NCI-H1436 treated with DMSO at 0.1 percent for 48 hours (cell line): ENCODE data around the gene TYSND1.
"Not testable (repeated sequence)": the region's sequence is repeated elsewhere in the genome, so short reads cannot be mapped to it uniquely, and the experiment has no call there.

Experiments used
- DNase-seq: peaks from one replicate; lab custom pipeline; 2025; lab: John Stamatoyannopoulos, UW

The TYSND1 gene

DNA sequence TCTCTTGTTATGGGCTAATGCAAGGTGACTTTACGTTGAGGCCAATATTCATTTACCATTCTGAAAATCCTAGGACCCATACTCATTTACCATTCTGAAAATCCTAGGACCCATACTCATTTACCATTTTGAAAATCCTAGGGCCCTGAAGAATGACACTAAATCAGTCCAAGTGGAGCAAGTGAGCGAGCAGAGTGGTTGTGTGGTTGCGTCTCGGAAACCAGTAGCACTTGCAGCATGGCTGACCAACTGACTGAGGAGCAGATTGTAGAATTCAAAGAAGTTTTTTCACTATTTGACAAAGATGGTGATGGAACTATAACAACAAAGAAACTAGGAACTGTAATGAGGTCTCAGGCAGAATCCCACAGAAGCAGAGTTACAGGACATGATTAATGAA, 16.9 kb upstream of the TYSND1 start:
- no peak for DNase-seq

DNA sequence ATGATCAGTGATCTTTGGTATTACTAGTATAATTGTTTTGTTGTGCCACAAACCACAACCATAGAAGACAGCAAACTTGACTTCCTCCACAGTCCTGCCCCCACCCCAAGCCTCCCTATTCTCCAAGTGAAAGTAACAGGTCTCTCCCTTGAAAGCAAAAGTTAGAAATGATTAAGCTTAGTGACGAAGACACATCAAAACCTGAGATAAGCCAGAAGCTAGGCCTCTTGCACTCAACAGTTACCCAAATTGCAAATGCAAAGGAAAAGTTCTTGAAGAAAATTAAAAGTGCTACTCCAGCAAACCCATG, 16.3 kb upstream of the TYSND1 start:
- DNase-seq, result no peak

DNA sequence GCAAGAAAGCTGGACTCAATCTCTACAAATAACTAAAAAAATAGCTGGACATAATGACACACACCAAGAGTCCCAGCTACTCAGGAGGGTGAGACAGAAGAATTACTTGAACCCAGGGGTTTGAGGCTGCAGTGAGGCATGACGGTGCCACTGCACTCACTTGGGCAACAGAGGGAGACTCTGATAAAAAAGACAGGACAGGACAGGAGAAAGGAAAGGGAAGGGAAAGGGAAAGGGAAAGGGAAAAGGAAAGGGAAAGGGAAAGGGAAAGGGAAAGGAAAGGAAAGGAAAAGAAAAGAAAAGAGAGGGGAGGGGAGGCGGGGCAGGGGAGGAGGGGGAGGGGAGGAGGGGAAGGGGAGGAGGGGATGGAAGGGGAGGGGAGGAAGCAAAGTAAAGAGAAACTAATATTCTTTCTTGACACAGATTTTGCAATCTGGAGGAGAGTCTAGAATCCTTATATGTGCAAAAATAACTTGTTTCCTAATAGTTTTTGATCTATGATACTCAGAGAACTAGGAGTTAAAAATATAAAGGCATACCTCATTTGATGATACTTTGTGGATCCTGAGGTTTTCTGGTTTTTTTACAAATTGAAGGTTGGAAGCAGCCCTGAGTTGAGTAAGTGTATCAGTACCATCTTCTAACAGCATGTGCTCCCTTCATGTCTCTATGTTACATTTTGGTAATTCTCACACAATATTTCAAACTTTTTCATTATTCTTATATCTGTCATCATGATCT, 15.8 kb upstream of the TYSND1 start:
- DNase-seq, result no peak

DNA sequence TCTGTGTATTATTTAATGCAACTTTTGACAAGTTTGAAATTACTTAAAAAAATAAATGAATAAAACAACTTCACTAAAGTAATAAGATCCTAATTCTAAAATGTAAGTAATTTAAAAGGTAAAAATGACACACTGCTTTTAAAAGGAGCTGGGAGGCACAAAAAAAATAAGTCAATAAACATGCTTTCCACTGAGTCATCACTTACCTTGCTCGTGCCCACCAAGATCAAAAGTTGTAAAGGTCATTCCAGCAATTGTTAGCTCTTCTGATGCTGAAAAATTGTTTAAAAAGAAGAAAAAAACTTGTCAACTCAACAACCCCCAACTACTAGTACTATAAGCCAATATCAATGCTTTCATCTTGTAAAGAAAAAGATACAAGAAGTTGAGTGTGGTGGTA, 14.3 kb upstream of the TYSND1 start:
- DNase-seq, result no peak

DNA sequence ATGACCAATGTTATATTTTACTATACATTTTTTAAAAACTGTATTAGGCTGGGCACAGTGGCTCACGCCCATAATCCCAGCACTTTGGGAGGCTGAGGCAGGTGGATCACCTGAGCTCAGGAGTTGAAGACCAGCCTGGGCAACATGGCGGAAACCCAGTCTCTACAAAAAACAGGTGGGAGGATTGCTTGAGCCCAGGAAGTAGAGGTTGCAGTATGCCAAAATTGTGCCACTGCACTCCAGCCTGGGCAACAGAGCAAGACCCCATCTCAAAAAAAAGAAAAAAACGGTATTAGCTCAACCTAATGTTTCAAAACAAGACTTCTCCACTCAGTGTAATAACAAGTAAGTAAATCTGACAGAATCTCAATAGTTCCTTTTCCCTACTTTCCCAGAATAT, 12.9 kb upstream of the TYSND1 start:
- DNase-seq, result not testable (repeated sequence)

DNA sequence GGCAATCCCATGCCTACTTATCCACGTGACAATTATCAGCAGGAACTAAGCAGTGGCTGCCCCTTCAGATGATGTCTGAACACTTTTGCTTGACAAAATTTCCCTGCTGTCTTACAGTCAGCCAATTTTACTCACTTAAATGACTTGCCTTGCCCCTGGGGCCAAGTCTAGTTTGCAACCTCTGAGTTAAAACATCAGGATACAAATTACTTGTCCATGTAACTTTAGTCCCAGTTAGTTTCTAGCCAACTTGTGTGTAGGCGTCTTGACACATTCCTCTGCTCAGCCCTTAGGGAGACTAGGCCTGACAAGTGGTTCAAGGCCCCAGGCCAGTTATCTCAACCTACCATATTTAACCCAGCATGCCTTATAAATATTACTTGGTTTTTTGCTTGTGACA, 11.6 kb upstream of the TYSND1 start:
- DNase-seq, result no peak

DNA sequence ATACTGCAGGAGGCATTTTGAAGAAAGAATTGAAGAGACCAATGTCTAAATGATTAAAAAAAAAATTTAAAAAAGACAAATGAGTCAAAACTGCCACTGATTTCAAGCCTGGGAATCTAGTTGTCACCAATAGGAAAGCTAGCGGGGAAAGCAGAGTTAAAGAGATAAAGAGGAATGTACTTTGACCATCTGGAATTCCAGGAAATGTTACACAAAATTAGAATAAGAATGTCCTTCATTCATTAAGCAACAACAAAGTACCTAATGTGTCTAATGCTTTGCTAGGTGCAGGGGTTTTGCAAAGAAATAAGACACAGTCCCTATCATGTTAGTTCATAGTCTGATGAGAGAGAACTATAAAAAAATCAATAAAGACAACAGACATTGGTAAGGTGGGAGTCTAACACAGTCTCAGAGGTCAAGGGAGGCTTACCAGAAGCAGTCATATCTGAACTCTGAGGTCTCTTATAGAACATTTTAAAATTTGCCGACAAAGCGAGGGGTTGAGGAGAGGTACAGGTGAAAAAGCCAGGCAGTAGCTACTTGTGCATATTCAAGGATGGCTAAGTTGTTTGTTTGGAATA, 8.8 kb upstream of the TYSND1 start:
- no peak for DNase-seq

DNA sequence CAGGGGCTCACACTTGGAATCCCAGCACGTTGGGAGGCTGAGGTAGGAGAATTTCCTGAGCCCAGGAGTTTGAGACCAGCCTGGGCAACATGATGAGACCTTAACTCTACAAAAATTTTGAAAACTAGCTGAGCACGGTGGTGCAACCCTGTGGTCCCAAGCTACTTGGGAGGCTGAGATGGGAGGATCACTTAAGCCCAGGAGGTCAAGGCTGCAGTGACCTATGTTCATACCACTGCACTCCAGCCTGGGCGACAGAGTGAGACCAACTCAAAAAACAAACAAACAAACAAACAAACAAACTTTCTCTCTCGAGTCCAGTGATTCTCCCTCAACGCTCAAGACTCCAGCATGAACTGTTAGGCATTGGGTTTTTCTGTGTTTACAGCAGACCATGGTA, 2.0 kb upstream of the TYSND1 start:
- no peak for DNase-seq

DNA sequence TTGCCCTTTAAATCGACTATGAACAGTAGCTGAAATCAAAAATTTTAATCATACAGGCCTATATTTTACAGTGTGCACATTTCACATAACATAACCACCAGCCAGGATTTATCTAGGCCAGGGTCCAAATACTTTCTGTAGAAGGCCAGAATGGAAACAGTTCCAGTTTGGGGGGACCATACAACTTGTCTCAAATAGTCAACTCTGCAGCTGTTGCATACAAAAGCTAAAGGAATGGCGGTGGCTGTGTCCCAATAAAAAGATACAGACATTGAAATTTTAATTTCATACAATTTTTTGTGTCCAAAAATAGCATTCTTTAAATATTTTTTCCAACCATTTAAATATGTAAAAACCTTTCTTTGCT, 742 bp upstream of the TYSND1 start:
- no peak for DNase-seq

DNA sequence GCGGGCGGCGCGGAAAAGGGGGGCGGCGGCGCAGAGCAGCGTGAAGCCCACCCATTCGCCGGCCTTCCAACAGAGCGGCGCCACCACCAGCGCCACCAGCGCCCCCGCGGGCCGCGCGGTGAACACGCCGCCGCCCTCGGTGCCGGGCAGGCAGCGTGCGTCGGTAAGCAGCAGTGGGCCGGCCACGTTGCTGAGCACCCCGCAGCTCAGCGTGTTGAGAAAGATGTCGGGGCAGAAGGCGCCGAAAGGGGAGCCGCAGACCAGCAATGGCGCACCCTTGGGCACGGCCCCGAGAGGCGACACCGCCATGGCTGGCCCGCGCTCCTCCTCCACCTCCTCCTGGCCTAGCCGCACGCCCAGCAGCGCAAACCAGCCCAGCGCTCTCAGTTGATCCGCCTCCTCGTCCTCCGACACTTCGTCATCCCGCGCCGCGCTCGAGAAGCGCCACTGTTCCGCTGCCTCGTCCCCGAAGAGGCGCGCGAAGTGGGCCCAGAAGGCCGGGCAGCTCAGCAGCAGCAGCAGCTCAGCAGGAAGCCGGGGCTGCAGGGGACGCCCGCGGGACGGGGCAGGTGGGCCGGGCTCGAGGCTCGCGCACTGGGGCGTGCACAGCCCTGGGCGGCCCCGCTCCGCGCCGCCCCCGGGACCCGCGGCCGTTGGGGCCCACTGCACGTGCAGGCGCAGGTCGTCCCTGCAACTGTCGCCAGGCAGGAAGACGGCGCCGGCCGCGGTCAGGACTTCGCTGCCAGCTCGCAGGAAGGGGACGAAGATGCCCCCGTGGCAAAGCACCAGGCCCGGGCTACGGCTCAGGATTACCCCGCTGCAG, 623 bp downstream of the TYSND1 start:
- DNase-seq, result no peak

DNA sequence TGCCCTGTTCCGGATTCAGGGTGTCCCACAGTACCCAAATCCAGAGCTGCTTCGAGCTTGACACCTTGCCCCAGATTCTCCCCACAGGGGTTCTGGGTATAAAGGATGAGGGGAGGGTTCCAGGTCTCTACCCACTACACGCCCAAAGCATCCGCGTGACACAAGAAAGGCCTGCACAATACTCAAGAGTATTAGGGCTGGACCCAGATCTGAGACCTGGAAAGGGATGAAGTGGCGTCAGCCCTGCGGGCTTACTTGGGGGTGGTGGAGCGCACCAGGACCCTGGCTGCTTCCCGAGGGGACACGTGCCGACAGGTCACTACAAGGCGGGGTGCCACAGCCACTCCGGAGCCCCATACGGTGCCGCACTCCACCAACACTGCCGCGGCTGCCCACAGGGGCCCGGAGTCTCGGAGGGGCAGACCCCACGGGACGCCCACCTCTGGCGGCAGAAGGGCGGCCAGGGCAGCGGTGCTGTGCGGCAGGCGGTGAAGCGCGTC, 1.3 kb downstream of the TYSND1 start:
- no peak for DNase-seq

DNA sequence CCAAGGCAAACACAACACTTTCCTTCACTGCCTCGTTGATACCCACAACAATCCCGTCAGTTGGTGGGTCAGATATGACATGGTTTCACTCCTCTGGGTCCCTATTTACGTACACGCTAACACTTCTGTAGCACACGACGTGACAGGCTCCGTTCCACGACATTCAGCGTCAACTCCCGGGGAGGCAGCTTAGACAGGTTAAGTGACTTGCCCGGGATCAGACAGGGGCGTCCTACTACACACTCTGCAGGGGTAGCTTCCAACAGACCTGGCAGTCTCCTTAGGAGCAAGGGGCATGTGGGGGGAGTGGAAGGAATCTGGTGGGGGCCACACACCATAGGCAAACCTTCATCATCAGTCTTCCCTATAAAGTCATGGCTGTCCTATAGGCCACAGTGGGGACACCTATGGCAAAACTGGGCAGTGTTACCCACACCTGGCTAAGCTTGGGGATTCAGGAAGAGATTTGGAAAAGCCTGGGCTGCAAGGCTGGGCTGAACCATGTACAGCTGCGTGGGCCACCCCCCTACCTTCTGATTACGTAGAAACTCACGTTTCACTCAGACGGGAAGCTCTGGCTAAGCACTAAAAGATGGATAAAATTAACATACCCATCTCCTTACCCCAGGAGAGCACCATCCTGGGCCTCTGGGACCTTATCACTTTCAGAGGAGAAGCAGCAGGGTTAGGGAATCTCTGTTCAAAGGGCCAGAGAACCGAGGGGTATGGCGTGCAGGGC, 2.0 kb downstream of the TYSND1 start:
- DNase-seq, result no peak

DNA sequence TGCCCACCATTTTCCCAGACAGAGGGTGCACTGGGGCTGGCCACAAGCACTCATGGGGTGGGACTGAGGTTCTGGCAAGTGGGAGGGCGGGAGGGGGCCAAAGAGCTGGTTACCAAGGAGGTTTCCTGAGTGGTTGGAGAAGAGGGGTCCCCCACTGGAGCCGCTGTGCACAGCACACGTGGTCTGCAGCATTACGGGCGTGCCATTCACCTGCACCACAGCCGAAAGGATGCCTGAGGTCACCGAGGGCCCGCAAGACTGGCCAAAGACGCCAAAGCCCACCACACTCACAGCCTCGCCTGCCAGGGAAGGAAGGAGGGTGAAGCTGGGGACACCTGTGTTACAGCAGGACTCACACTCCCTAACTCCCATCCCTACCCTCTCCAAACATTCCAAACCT, 3.9 kb downstream of the TYSND1 start:
- DNase-seq, result no peak

DNA sequence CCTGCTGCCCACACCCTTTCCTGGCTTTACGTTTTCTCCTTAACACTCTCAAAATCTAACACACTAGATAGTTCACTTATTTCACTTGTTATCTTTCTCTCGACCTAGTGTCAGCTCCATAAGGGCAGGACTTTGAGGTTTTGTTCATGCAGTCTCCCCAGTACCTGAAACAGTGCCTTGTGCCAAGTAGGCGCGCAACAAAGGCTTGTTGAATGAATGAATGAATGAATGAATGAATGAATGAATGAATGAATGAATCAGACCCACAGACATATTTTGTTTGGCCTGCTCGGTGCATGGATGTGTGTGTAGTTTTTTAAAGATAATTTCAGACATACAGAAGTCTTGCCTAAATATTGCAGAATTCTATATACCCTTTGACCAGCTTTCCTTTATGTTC, 6.2 kb downstream of the TYSND1 start:
- no peak for DNase-seq

DNA sequence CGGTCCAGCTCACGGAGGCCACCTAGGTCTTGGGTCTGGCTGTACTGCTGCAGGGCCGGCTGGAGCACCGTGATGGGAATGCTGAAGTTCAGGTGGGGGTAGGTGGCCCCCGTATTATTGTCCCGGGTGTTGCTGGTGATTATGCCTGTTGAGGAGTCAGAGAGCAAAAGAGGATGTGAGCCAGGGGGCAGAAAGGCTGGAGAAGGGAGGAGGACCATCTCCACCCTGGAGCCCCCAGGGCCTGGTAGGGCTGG, 6.6 kb downstream of the TYSND1 start:
- no peak for DNase-seq

DNA sequence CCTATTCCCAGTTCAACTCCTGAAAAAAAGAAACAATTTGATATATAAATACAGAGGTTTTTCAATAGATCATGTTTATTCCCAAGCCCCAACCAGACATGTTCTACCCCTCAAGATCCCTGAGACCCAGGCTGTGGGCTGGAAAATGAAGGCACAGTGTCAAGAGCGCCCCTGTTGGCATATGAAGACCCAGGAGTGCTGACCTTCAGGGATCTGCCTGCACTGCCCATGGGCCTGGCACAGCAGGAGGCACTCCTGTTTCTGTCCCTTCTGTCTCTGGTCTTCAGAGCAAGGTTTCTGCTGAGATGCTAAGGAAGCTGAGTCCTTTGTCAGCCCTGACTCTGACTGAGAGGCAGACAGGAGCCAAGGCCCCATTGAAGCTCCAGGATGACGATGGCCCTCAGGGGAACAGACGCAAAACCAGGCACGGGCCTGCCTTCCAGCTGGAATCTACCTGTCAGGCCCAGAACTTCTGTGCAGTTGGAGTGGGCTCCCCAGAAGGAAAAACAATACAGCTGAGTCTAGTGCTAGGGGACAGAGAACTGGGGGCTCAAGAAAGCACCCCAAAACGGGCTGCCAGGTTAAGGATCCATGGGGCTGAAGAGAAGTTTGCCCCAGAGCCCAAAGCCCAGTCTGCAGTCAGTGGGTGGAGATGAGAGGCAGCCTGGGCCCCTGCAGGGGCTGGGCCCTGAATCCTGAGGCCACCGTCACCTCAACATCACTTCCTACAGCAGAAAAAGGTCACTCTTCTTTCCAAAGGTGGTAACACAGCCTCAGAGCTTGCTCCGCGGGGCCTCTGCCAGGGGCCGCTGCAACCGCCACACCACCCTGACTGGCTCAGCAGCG, 7.1 kb downstream of the TYSND1 start:
- DNase-seq, result no peak

DNA sequence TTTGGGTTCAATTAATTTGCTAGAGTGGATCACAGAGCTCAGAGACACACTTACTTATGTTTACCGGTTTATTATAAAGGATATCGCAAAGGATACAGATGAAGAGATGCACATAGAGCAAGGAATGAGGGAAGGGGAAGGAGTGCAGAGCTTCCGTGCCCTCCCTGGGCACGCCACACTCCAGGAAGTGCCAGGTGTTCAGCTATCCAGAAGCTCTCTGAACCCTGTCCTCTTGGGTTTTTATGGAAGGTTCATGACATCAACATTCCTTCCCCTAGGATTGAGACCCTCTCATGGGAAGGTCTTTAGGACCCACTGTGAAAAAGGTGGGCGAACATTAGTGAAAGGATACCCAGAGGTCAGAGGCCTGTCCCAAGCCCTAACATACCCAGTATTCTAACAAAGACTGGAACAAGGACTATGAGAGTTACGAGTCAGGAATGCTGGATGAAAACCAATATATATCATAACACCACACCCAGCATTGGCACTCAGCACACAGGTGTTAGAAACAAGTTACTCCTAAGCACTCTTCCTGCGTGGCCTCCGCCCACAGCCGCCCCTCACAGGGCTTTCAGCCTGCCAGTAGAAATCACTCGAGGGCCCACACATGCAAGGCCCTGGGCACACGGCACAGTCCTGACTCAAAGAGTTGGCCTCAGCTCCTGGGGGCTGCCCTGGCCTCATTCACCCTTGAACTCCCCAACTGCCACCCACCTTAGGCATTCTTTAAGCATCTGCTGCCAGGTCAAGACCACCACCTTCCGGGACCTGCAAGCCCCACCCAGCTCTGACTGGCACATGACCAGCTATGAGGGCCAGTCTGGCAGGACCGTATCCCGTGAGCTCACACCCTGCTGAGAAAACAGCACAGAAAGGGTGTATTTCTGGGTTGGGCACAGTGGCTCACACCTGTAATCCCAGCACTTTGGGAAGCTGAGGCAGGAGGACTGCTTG, 8.3 kb downstream of the TYSND1 start:
- no peak for DNase-seq

DNA sequence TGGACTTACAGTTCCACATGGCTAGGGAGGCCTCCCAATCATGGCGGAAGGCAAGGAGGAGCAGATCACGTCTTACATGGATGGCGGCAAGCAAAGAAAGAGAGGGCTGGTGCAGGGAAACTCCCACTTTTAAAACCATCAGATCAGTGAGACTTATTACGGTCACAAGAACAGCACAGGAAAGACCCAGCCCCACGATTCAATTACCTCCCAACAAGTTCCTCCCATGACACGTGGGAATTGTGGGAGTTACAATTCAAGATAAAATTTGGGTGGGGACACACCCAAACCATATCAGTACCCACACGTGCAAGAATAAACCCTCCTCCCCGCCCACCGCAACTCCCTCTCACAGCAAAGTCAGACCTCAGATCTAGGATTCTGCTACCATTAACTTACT, 9.4 kb downstream of the TYSND1 start:
- DNase-seq, result no peak

DNA sequence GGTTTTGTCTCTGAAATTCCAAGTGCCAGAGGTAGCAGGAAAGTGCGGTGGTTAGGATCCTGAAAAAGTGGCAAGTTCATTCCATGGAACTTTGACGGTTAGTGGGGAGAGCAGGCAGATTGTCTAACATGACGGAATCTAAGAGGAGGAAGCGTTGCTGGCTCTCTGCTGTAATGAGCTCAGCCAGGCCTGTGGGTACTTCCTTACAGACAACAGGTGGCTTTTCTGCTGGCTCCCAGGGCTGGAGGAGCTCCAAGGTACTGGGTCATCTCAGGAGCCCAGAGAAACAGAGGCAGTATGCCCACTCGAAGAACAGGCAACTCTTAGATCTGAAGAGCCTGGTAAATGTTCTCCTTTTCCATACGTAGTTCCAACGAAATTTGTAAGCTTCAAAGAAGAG, 10.8 kb downstream of the TYSND1 start:
- DNase-seq, result no peak

DNA sequence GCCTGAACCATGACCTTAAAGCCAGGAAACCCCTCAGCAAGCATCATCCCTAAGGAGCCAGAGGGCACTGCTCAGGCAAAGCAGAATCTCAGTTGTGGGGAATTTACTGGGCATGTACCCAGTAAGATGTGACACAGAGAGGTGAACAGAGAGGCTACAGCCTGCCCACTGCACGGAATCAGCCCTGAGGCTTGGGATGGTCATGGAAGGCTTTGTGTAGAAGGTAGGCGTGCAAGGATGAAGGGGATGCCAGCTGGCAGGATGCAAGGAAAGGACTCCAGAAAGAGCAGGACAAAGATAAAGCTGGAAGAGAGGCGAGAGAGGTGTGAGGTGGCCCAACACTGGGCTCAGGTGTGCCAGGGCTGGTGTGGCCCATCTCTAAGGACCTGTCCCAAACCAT, 11.5 kb downstream of the TYSND1 start:
- no peak for DNase-seq
